ENCODE data around the gene ZBTB7A.

Gene ZBTB7A

GRCh38 chr19:4066682-4067395 lies at the start of gene ZBTB7A:
ZBTB7A (minus strand) TSS chr19:4066899; CDS start chr19:4055232, 11,667 bp downstream.
- no peak for DNase-seq (ENCODE audit: low read depth in 2 of 2)

- DNase-seq (ENCODE audit: low read depth in 2 of 2): no peak
Observed at GRCh38 chr19:4115818-4116385, 49.2 kb upstream of the ZBTB7A start.

GRCh38 chr19:4115050-4115817 lies 48.5 kb upstream of the ZBTB7A start:
- DNase-seq (ENCODE audit: low read depth in 2 of 2): peak in 1 of 2 experiments; percentile 37

GRCh38 chr19:4114181-4114580 lies 47.5 kb upstream of the ZBTB7A start:
- no peak for DNase-seq (ENCODE audit: low read depth in 2 of 2)

- DNase-seq (ENCODE audit: low read depth in 2 of 2): no peak
Observed at GRCh38 chr19:4113398-4114088, 46.8 kb upstream of the ZBTB7A start.

- no peak for DNase-seq (ENCODE audit: low read depth in 2 of 2)
Observed at GRCh38 chr19:4112367-4112766, 45.7 kb upstream of the ZBTB7A start.

GRCh38 chr19:4109626-4109945 lies 42.9 kb upstream of the ZBTB7A start:
- no peak for DNase-seq (ENCODE audit: low read depth in 2 of 2)

GRCh38 chr19:4108767-4109625 lies 42.3 kb upstream of the ZBTB7A start:
- peak in 1 of 2 experiments; percentile 34 for DNase-seq (ENCODE audit: low read depth in 2 of 2)

DNA sequence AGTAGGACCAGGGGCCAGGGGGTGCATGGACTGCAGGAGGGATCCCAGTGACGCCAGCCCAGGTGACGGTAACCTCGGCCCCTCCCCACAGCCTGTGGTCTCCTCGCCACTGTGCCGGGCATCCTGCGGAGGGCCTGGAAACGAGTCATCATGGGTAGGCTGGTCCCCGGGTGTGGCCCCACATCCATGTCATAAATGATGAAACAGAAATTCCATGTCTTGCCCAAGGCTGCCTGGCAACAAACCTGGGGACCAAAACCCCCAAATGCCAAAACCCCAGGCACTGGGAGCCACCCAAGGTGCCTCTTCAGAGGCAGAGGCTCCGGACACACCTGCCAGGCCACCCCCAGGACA lies 36.4 kb upstream of the ZBTB7A start:
- no peak for DNase-seq (ENCODE audit: low read depth in 2 of 2)

GRCh38 chr19:4102339-4103079 lies 35.8 kb upstream of the ZBTB7A start:
- DNase-seq (ENCODE audit: low read depth in 2 of 2): no peak

DNA sequence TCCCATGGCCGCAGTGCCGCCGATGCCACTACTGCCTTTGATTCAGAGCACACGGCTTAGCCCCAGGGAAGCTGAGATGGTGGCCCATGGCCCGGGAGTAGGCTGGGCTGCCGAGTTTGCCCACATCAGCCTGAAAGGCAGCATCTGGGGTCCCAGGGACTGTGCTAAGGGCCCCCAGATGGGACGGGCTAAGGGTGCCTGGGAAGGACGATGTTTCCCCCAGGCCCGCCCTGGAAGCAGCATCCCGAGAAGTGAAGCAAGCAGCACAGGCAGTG lies 34.7 kb upstream of the ZBTB7A start:
- no peak for DNase-seq (ENCODE audit: low read depth in 2 of 2)

GRCh38 chr19:4100647-4101495 lies 34.2 kb upstream of the ZBTB7A start:
- no peak for DNase-seq (ENCODE audit: low read depth in 2 of 2)

GRCh38 chr19:4099041-4099764 lies 32.5 kb upstream of the ZBTB7A start:
- DNase-seq (ENCODE audit: low read depth in 2 of 2): no peak

DNA sequence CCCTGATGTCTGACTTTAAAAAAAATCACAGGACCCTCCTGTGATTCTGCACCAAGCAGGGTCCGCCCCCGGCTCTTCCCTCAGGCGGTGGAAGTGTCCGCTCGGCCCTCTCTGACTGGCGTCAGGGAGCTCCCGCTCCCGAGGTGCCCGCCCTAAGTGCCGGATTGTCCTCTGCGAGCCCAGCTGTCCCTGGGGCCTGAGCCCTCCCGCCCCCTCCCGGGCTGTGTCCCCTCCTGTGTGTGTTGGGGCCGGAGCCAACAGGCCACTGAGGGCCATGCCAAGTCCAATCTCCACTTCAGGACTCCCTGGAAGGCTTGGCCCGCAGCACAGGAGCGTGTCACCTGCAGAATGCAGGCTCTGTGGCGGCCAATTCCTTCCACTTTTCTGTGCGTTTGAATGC lies 31.8 kb upstream of the ZBTB7A start:
- no peak for DNase-seq (ENCODE audit: low read depth in 2 of 2)

DNA sequence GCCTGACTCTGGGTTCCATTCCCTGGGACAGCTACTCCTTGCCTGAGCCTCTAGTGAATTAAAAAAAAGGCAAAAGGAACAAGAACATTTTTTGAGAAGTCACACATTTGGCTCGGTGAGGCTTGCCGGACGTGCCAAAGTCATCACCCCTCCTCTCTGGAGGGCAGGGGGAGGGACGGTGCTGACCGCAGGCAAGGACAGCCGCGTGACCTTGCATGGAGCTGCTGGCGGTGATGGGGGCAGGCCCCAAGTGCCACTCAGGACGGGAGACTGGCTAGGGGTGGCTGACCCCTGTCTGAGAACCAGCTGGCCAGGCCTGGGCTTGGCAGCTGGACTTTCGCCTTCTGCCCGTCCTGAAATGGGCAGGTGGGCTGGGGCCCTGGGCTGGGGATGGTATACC lies 30.8 kb upstream of the ZBTB7A start:
- DNase-seq (ENCODE audit: low read depth in 2 of 2): no peak

GRCh38 chr19:4096049-4096892 lies 29.6 kb upstream of the ZBTB7A start:
- DNase-seq (ENCODE audit: low read depth in 2 of 2): no peak

- DNase-seq (ENCODE audit: low read depth in 2 of 2): no peak
Observed at GRCh38 chr19:4095488-4095844, 28.8 kb upstream of the ZBTB7A start.

GRCh38 chr19:4094761-4095487 lies 28.2 kb upstream of the ZBTB7A start:
- no peak for DNase-seq (ENCODE audit: low read depth in 2 of 2)
